Neural progenitor cell (in vitro differentiated cells): ENCODE measurements around the gene ZNF628. TPM values are rescaled to one million over a fixed set of nuclear protein-coding genes. Genes with fewer than 3 reads are reported as not detected.

Source experiments
- DNase-seq: peaks from one replicate; pipeline ENCODE4 v3.0.0-alpha.2; 2016; ENCODE audit warnings: low spot score
- H2AFZ ChIP-seq: fragments of 200-600 bp; sonication (generic); replicated peaks from 2 replicates; pipeline ENCODE4 v1.6.1; 2016; ENCODE audit warnings: antibody characterized with exemption
- H3F3A ChIP-seq: fragments of 200-600 bp; sonication (generic); 2 replicates; pipeline ENCODE4 v1.6.1; 2016; ENCODE audit warnings: antibody characterized with exemption, low read depth
- H3K27ac ChIP-seq: fragments of 200-600 bp; sonication (generic); 2 replicates; pipeline ENCODE4 v1.5.1; 2016; ENCODE audit warnings: mild to moderate bottlenecking
- H3K27me3 ChIP-seq: fragments of 200-600 bp; sonication (generic); 2 replicates; pipeline ENCODE4 v1.6.1; 2016; ENCODE audit warnings: mild to moderate bottlenecking, moderate library complexity
- H3K36me3 ChIP-seq: fragments of 200-600 bp; sonication (generic); 2 replicates; pipeline ENCODE4 v1.5.1; 2016
- H3K4me1 ChIP-seq: fragments of 200-600 bp; sonication (generic); 2 replicates; pipeline ENCODE4 v1.6.1; 2016; ENCODE audit warnings: mixed run types
- H3K4me2 ChIP-seq: fragments of 200-600 bp; sonication (generic); 2 replicates; pipeline ENCODE4 v1.6.1; 2016
- H3K4me3 ChIP-seq: fragments of 200-600 bp; sonication (generic); 2 replicates; pipeline ENCODE4 v1.5.1; 2016
- H3K79me2 ChIP-seq: fragments of 200-600 bp; sonication (generic); 2 replicates; pipeline ENCODE4 v1.6.1; 2016; ENCODE audit warnings: low read depth
- H3K9ac ChIP-seq: fragments of 200-600 bp; sonication (generic); 2 replicates; pipeline ENCODE4 v1.6.1; 2016
- H3K9me3 ChIP-seq: fragments of 200-600 bp; sonication (generic); 2 replicates; pipeline ENCODE4 v1.5.1; 2016; ENCODE audit warnings: low read depth
- H4K20me1 ChIP-seq: fragments of 200-600 bp; sonication (generic); 2 replicates; pipeline ENCODE4 v1.6.1; 2016; ENCODE audit warnings: low read depth
- H3K27ac Mint-ChIP-seq: 3 replicates; pipeline ENCODE4 v1.8.0; 2021; ENCODE audit warnings: mixed read lengths
- H3K27me3 Mint-ChIP-seq: 2 replicates; pipeline ENCODE4 v1.8.0; 2022; ENCODE audit warnings: low read depth, mild to moderate bottlenecking, inconsistent platforms, moderate library complexity, mixed read lengths; ENCODE audit not compliant: insufficient read depth
- H3K36me3 Mint-ChIP-seq: 3 replicates; pipeline ENCODE4 v1.8.0; 2021; ENCODE audit warnings: mixed read lengths
- H3K4me1 Mint-ChIP-seq: 3 replicates; pipeline ENCODE4 v1.8.0; 2021; ENCODE audit warnings: mixed read lengths
- H3K4me3 Mint-ChIP-seq: 3 replicates; pipeline ENCODE4 v1.8.0; 2021; ENCODE audit warnings: mild to moderate bottlenecking, moderate library complexity, mixed read lengths
- H3K9me3 Mint-ChIP-seq: 3 replicates; pipeline ENCODE4 v1.8.0; 2020; ENCODE audit warnings: mixed read lengths
- CTCF ChIP-seq: fragments of 200-600 bp; sonication (generic); IDR thresholded peaks from 2 replicates; pipeline ENCODE4 v1.5.1; 2017; ENCODE audit warnings: antibody characterized with exemption, mild to moderate bottlenecking
- EZH2 ChIP-seq: fragments of 200-600 bp; sonication (generic); IDR thresholded peaks from 2 replicates; pipeline ENCODE4 v1.6.1; 2017; ENCODE audit warnings: antibody characterized with exemption, mild to moderate bottlenecking, moderate library complexity
- EZH2phosphoT487 ChIP-seq: fragments of 200-600 bp; sonication (generic); IDR thresholded peaks from 2 replicates; pipeline ENCODE4 v1.6.1; 2017; ENCODE audit warnings: antibody characterized with exemption
- total RNA-seq: library from RNA; depleted of rRNA; stranded (reverse); fragments of >200 nt; gene quantifications from 2 replicates; pipeline ENCODE4 v1.2.3, GENCODE V29; 2015; ENCODE audit warnings: low replicate concordance

ZNF628 gene
- total RNA-seq, 1 donor from 2014 or later: not detected

- Histone ChIP-seq H3K27me3 (no peaks in the 10 kb centered on the region), H3F3A (peaks cover 7% of the 10 kb centered on the region), H3K79me2 (no peaks in the 10 kb centered on the region), H4K20me1 (peaks cover 13% of the 10 kb centered on the region), H3K4me1 (peaks cover 21% of the 10 kb centered on the region), H2AFZ (no peak overlapping the region), H3K4me2 (no peak overlapping the region), H3K9ac (no peak overlapping the region), H3K27ac (no peak overlapping the region), H3K9me3 (no peaks in the 10 kb centered on the region), H3K36me3 (no peaks in the 10 kb centered on the region), H3K4me3 (no peak overlapping the region)
- Mint-ChIP-seq H3K4me3 (no peak overlapping the region), H3K27me3 (peaks cover 6% of the 10 kb centered on the region), H3K4me1 (peaks cover 32% of the 10 kb centered on the region), H3K27ac (peak overlapping the region; percentile 38), H3K36me3 (no peaks in the 10 kb centered on the region), H3K9me3 (no peaks in the 10 kb centered on the region)
- no peak for DNase-seq
- TF ChIP-seq EZH2 (no peak), CTCF (no peak), EZH2phosphoT487 (no peak)
These were observed 15.3 kb downstream of the ZNF628 start for GRCh38 chr19:55491546-55492360.

- H3K9me3 Mint-ChIP-seq: no peaks in the 10 kb centered on the region
- no peak overlapping the region for H2AFZ ChIP-seq
- H3K27ac Mint-ChIP-seq: peak overlapping the region; percentile 38
- H3K9ac ChIP-seq: no peak overlapping the region
- H3K27ac ChIP-seq: no peak overlapping the region
- peaks cover 5% of the 10 kb centered on the region for H3F3A ChIP-seq
- no peaks in the 10 kb centered on the region for H3K36me3 Mint-ChIP-seq
- peaks cover 6% of the 10 kb centered on the region for H3K27me3 Mint-ChIP-seq
- peaks cover 6% of the 10 kb centered on the region for H4K20me1 ChIP-seq
- peaks cover 25% of the 10 kb centered on the region for H3K4me1 Mint-ChIP-seq
- TF ChIP-seq CTCF: no peak
- no peak for TF ChIP-seq EZH2
- TF ChIP-seq EZH2phosphoT487: no peak
- H3K27me3 ChIP-seq: no peaks in the 10 kb centered on the region
- no peak overlapping the region for H3K4me2 ChIP-seq
- no peaks in the 10 kb centered on the region for H3K36me3 ChIP-seq
- DNase-seq: no peak
- H3K4me1 ChIP-seq: peaks cover 17% of the 10 kb centered on the region
- no peak overlapping the region for H3K4me3 ChIP-seq
- H3K79me2 ChIP-seq: no peaks in the 10 kb centered on the region
- no peaks in the 10 kb centered on the region for H3K9me3 ChIP-seq
- H3K4me3 Mint-ChIP-seq: no peak overlapping the region
These were observed 16.0 kb downstream of the ZNF628 start for GRCh38 chr19:55492362-55492944.

- no peaks in the 10 kb centered on the region for H3K9me3 ChIP-seq
- peaks cover 23% of the 10 kb centered on the region for H3K4me1 Mint-ChIP-seq
- no peaks in the 10 kb centered on the region for H3K9me3 Mint-ChIP-seq
- H3K36me3 Mint-ChIP-seq: no peaks in the 10 kb centered on the region
- H3F3A ChIP-seq: no peaks in the 10 kb centered on the region
- no peak overlapping the region for H3K4me2 ChIP-seq
- H3K27ac Mint-ChIP-seq: peak overlapping the region; percentile 66
- DNase-seq: no peak
- H2AFZ ChIP-seq: no peak overlapping the region
- H3K4me3 Mint-ChIP-seq: peak overlapping the region; percentile 12
- H3K27me3 ChIP-seq: no peaks in the 10 kb centered on the region
- peaks cover 6% of the 10 kb centered on the region for H3K27me3 Mint-ChIP-seq
- H3K79me2 ChIP-seq: no peaks in the 10 kb centered on the region
- H3K36me3 ChIP-seq: no peaks in the 10 kb centered on the region
- H4K20me1 ChIP-seq: no peaks in the 10 kb centered on the region
- TF ChIP-seq EZH2: no peak
- TF ChIP-seq EZH2phosphoT487: no peak
- no peak for TF ChIP-seq CTCF
- H3K27ac ChIP-seq: no peak overlapping the region
- no peak overlapping the region for H3K9ac ChIP-seq
- H3K4me3 ChIP-seq: no peak overlapping the region
- H3K4me1 ChIP-seq: peaks cover 13% of the 10 kb centered on the region
These were observed 16.7 kb downstream of the ZNF628 start for GRCh38 chr19:55493052-55493644.
